ENCODE results near the gene TGFBRAP1. TPM values are rescaled to one million over a fixed set of nuclear protein-coding genes. Genes with fewer than 3 reads are reported as not detected.

TGFBRAP1 gene
- total and polyA plus RNA-seq, 7 donors = 4.8 to 24.6 (median 17.4) TPM

DNA sequence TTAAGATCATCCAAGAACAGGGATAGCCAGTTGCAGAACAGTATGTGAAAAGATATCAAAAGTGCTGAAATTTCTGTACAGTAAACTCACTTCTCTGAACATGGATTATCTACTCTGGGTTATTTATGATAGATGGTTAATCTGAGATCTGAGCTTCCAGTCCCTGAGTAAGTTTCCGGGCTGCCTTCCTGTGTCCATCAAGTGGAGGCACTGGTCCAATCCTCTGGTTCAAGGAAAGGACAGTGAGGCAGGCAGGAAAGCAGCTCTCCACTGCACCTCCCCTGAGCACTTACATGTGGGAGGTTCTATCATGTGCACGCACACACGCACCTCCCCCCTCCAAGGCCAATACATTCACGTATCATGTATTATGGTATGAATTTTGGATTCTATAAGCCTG, 55.5 kb downstream of the TGFBRAP1 start:
- H3K36me3 ChIP-seq = peaks cover 8 to 100% (median 49%) of the 10 kb centered on the region in 4 donors

DNA sequence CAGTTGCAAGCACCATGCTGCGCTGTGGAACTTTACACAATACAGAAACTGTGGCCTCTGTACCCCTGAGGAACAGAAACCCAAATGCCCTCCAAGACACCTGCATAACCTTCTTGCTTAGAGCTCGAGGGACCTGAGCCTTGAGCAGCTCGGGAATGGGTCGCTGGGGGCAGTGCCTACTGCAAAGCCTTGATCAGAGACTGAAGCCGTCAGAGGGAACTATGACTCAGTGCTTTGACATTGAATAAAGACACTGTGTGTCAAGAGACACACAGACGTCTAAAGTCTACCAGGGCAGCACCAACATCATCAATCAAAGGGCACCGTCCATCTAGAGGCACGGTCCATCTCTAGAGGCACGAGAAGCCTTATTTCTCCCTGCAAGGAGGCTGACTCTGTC, 57.4 kb downstream of the TGFBRAP1 start:
- Histone ChIP-seq H3K9me3 (no peaks in the 10 kb centered on the region), H3K27me3 (no peaks in the 10 kb centered on the region), H3K4me1 (no peaks in the 10 kb centered on the region), H3K4me3 (no peak overlapping the region), H3K27ac (no peak overlapping the region), H3K36me3 (peaks cover 8 to 100% (median 47%) of the 10 kb centered on the region in 4 donors)
- no peak for TF ChIP-seq EP300 (IDR thresholded peaks at IDR 0.05)
- no peak for TF ChIP-seq POLR2A (IDR thresholded peaks at IDR 0.05)
- TF ChIP-seq POLR2AphosphoS5 (IDR thresholded peaks at IDR 0.05) = no peak
- TF ChIP-seq, protein P1, sequence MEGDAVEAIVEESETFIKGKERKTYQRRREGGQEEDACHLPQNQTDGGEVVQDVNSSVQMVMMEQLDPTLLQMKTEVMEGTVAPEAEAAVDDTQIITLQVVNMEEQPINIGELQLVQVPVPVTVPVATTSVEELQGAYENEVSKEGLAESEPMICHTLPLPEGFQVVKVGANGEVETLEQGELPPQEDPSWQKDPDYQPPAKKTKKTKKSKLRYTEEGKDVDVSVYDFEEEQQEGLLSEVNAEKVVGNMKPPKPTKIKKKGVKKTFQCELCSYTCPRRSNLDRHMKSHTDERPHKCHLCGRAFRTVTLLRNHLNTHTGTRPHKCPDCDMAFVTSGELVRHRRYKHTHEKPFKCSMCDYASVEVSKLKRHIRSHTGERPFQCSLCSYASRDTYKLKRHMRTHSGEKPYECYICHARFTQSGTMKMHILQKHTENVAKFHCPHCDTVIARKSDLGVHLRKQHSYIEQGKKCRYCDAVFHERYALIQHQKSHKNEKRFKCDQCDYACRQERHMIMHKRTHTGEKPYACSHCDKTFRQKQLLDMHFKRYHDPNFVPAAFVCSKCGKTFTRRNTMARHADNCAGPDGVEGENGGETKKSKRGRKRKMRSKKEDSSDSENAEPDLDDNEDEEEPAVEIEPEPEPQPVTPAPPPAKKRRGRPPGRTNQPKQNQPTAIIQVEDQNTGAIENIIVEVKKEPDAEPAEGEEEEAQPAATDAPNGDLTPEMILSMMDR (IDR thresholded peaks at IDR 0.05) = no peak
- intact Hi-C loops (cut with DNase I) = no loop called here
- WGBS, 2 donors = 87 to 88% methylated on average over 9 of the region's 9 CpGs
- DNase-seq = no peak

More for the DNA sequence above, 55.5 kb downstream of the TGFBRAP1 start:
- H3K4me3 ChIP-seq = no peak overlapping the region
- H3K9me3 ChIP-seq = no peaks in the 10 kb centered on the region
- intact Hi-C loops (cut with DNase I) = no loop called here
- no peaks in the 10 kb centered on the region for H3K27me3 ChIP-seq
- no peak for DNase-seq
- TF ChIP-seq POLR2A (IDR thresholded peaks at IDR 0.05) = no peak
- TF ChIP-seq POLR2AphosphoS5 (IDR thresholded peaks at IDR 0.05) = no peak
- TF ChIP-seq EP300 (IDR thresholded peaks at IDR 0.05) = no peak
- TF ChIP-seq, protein P1 (IDR thresholded peaks at IDR 0.05) = no peak
- no peak overlapping the region for H3K27ac ChIP-seq
- 87 to 94% methylated on average over 4 of the region's 4 CpGs for WGBS, 2 donors
- no peaks in the 10 kb centered on the region for H3K4me1 ChIP-seq

DNA sequence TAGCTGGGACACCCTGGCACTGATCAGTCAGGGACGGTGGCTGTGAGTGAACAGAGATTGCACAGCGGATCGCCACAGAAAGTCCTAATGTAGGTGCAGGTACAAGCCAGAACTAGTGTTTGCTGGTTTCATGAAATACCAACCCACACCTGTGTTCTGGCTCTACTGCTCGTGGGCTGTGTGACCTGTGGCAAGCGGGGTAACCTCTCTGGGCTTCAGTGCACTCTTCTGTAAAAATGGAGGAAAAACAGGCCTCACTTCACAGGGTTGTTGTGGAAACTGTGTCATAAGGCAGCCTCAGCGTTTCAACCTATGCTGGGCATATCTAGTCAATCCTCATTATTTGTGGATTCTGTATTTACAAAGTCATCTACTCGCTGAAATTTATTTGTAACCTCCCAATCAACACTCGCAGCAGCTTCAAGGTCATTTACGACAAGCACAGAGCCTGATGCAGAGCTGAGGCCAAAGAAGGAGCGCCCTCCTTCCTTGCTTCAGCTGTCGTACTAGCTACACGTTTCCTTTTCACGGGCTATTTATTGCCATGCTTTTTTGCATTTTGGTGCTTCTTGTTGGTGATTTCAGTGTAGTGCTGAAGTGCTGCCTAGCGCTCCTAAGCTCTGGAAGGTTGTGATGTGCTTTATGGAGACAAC, 58.0 kb downstream of the TGFBRAP1 start:
- no peak for DNase-seq
- peaks cover 8 to 100% (median 45%) of the 10 kb centered on the region in 4 donors for H3K36me3 ChIP-seq
- H3K4me1 ChIP-seq = no peaks in the 10 kb centered on the region
- WGBS, 2 donors = 93% methylated on average over 14 of the region's 14 CpGs
- no peaks in the 10 kb centered on the region for H3K27me3 ChIP-seq
- H3K4me3 ChIP-seq = no peak overlapping the region
- no peaks in the 10 kb centered on the region for H3K9me3 ChIP-seq
- TF ChIP-seq POLR2AphosphoS5 (IDR thresholded peaks at IDR 0.05) (no peak), POLR2A (IDR thresholded peaks at IDR 0.05) (no peak), EP300 (IDR thresholded peaks at IDR 0.05) (no peak)
- TF ChIP-seq, protein P1 (IDR thresholded peaks at IDR 0.05) = no peak
- intact Hi-C loops (cut with DNase I) = no loop called here
- no peak overlapping the region for H3K27ac ChIP-seq

DNA sequence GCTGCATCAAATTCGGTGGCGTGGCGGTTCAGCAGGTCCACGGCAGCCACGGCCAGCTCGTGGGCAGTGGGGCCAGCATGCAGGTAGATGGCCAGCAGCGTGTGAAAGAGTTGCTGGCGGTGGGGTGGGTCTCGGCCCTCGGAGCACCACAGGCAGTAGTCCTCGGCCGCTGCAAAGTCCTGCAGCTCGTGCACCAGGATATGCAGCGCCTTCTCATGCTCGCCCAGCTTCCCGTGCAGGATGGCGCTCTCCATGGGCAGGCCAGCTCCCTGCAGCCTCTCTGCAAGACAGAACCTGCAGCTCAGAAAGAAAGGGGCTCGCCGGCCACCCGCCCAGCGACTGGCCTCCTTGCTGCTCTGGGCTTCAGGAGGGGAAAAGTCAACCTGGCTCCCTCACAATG, 60.1 kb downstream of the TGFBRAP1 start:
- Histone ChIP-seq H3K4me1 (no peaks in the 10 kb centered on the region), H3K9me3 (no peaks in the 10 kb centered on the region), H3K36me3 (peaks cover 8 to 97% (median 42%) of the 10 kb centered on the region in 4 donors), H3K27me3 (no peaks in the 10 kb centered on the region), H3K4me3 (no peak overlapping the region), H3K27ac (no peak overlapping the region)
- no peak for TF ChIP-seq EP300 (IDR thresholded peaks at IDR 0.05)
- TF ChIP-seq, protein P1 (IDR thresholded peaks at IDR 0.05) = no peak
- TF ChIP-seq POLR2AphosphoS5 (IDR thresholded peaks at IDR 0.05) = no peak
- no peak for TF ChIP-seq POLR2A (IDR thresholded peaks at IDR 0.05)
- WGBS, 2 donors = 97% methylated on average over 21 of the region's 21 CpGs
- intact Hi-C loops (cut with DNase I) = no loop called here
- DNase-seq = no peak
